Gastroesophageal sphincter (tissue), 4 donors: ENCODE data around the gene ATP5MK. TPM values are rescaled to one million over a fixed set of nuclear protein-coding genes. Genes with fewer than 3 reads are reported as not detected.

Experiments
- ATAC-seq: fragments of 150-250 bp; one replicate; pipeline ENCODE4 v1.9.1; 2016; ENCODE audit warnings: mild to moderate bottlenecking, moderate library complexity
- H3K27ac ChIP-seq, 4 donors: fragments of 200-600 bp; sonication (generic) in 3 of 4; 1 replicate in 3 of 4; 2 replicates in 1 of 4; pipeline ENCODE4 v1.5.1; 2016 to 2019
- H3K27me3 ChIP-seq: fragments of 200-600 bp; sonication (generic); one replicate; pipeline ENCODE4 v1.5.1; 2019
- H3K36me3 ChIP-seq, 2 donors: fragments of 200-600 bp; sonication (generic); one replicate each; pipeline ENCODE4 v1.5.1; 2019; ENCODE audit warnings: control low read depth in 1 of 2
- H3K4me1 ChIP-seq, 3 donors: fragments of 200-600 bp; sonication (generic); 1 replicate in 2 of 3; 2 replicates in 1 of 3; pipeline ENCODE4 v1.5.1; 2016 to 2019; ENCODE audit warnings: control low read depth in 2 of 3
- H3K4me3 ChIP-seq, 2 donors: fragments of 200-600 bp; sonication (generic); one replicate each; pipeline ENCODE4 v1.5.1; 2019; ENCODE audit warnings: mild to moderate bottlenecking in 1 of 2, moderate library complexity in 1 of 2
- H3K9me3 ChIP-seq, 3 donors: fragments of 200-600 bp; sonication (generic); one replicate each; pipeline ENCODE4 v1.5.1; 2017 to 2019; ENCODE audit warnings: control low read depth in 2 of 3
- CTCF ChIP-seq, 4 experiments: fragments of 200-600 bp in 2 of 4; fragments of 450-650 bp in 2 of 4; sonication (generic) in 1 of 4; IDR thresholded peaks; one replicate each; pipeline ENCODE4 v1.5.1; 2017 to 2019; ENCODE audit warnings: antibody characterized with exemption in 4 of 4, mild to moderate bottlenecking in 2 of 4, moderate library complexity in 2 of 4
- EP300 ChIP-seq: sonication (generic); formaldehyde crosslinking; IDR thresholded peaks from one replicate; pipeline ENCODE4 v1.6.1; 2017; ENCODE audit warnings: antibody characterized with exemption, mild to moderate bottlenecking
- POLR2A ChIP-seq, 2 donors: fragments of 450-650 bp; IDR thresholded peaks; one replicate each; pipeline ENCODE4 v1.6.1; 2017; ENCODE audit warnings: antibody characterized with exemption in 2 of 2, mild to moderate bottlenecking in 2 of 2, moderate library complexity in 1 of 2
- POLR2AphosphoS5 ChIP-seq: sonication (generic); formaldehyde crosslinking; IDR thresholded peaks from one replicate; pipeline ENCODE4 v1.6.1; 2017; ENCODE audit warnings: antibody characterized with exemption
- WGBS, 2 donors: methylation state at CpG; one replicate each; pipeline ENCODE4 v1.1.5; 2018; ENCODE audit warnings: low coverage in 1 of 2; 5-methylcytosine and 5-hydroxymethylcytosine counted together
- total RNA-seq, 4 donors: library from RNA; depleted of rRNA; stranded (reverse); fragments of >200 nt; gene quantifications; one replicate each; pipeline ENCODE4 v1.1.0, GENCODE V29; 2016

ATP5MK gene
- total RNA-seq, 4 donors from 2014 or later, result 321 to 561 (median 470) TPM

- no peak overlapping the region for H3K4me3 ChIP-seq
- ATAC-seq, result no peak
- peak overlapping the region in 3 of 4 donors; percentile 10 to 31 (median 29) for H3K27ac ChIP-seq
- no peaks in the 10 kb centered on the region for H3K9me3 ChIP-seq
- no peak for TF ChIP-seq POLR2AphosphoS5
- no peak for TF ChIP-seq CTCF (IDR thresholded peaks at IDR 0.05)
- TF ChIP-seq POLR2A (IDR thresholded peaks at IDR 0.05), result no peak
- TF ChIP-seq EP300, result no peak
- no CpG with 5 or more reads among the region's 8 CpGs for WGBS, 2 donors
- H3K36me3 ChIP-seq, result peaks cover 0 to 100% of the 10 kb centered on the region in 2 donors
- H3K27me3 ChIP-seq, result no peaks in the 10 kb centered on the region
- H3K4me1 ChIP-seq, result peaks cover 0 to 47% (median 16%) of the 10 kb centered on the region in 3 donors
Measured at GRCh38 chr10:103441611-103442010, 45.3 kb upstream of the ATP5MK start.

DNA sequence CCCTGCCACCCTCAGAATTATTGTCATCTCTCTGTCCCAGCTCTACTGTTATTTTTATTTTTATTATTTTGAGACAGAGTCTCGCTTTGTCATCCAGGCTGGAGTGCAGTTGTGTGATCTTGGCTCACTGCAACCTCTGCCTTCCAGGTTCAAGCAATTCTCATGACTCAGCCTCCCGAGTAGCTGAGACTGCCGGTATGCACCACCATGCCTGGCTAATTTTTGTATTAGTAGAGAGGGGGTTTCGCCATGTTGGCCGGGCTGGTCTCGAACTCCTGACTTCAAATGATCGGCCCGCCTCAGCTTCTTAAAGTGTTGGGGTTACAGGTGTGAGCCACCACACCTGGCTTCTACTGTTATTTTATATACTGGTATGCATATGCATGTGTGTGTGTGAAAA, 44.9 kb upstream of the ATP5MK start:
- no peaks in the 10 kb centered on the region for H3K27me3 ChIP-seq
- H3K27ac ChIP-seq, result peak overlapping the region in 1 of 4 donors; percentile 29
- H3K4me1 ChIP-seq, result peaks cover 0 to 43% (median 13%) of the 10 kb centered on the region in 3 donors
- no peak for TF ChIP-seq EP300
- H3K9me3 ChIP-seq, result no peaks in the 10 kb centered on the region
- H3K36me3 ChIP-seq, result peaks cover 0 to 100% of the 10 kb centered on the region in 2 donors
- no peak for ATAC-seq
- 78 to 92% methylated on average over 4 to 8 of the region's 8 CpGs for WGBS, 2 donors
- H3K4me3 ChIP-seq, result no peak overlapping the region

DNA sequence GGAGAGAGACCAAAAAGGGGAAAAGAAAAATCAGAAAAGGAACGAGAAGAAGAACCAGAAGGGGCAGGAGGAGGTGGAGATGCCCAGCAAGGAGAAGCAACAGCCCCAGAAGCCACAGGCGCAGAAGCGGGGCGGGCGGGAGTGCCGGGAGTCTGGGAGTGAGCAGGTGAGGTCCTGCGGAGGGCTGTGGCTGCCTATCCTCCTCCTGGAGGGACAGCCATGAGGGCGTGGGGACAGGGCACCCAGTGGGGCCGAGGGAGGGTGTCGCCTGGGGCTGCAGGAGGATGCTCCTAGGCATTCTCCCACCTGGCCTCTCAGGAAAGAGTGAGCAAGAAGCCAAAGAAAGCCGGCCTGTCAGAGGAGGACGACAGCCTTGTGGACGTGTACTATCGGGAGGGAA, 44.1 kb upstream of the ATP5MK start:
- ATAC-seq, result no peak
- no peak overlapping the region for H3K27ac ChIP-seq
- WGBS, 2 donors, result 82% methylated on average over 12 of the region's 14 CpGs; no CpG with 5 or more reads in 1 of the 2 donors
- H3K4me3 ChIP-seq, result no peak overlapping the region
- no peaks in the 10 kb centered on the region for H3K9me3 ChIP-seq
- TF ChIP-seq POLR2AphosphoS5 (no peak), EP300 (no peak), POLR2A (IDR thresholded peaks at IDR 0.05) (no peak), CTCF (IDR thresholded peaks at IDR 0.05) (no peak)
- H3K36me3 ChIP-seq, result peaks cover 0 to 100% of the 10 kb centered on the region in 2 donors
- peaks cover 0 to 35% (median 8%) of the 10 kb centered on the region in 3 donors for H3K4me1 ChIP-seq
- H3K27me3 ChIP-seq, result no peaks in the 10 kb centered on the region

GRCh38 chr10:103439776-103440175, 43.5 kb upstream of the ATP5MK start:
- Histone ChIP-seq H3K4me1 (peaks cover 0 to 29% (median 2%) of the 10 kb centered on the region in 3 donors), H3K9me3 (no peaks in the 10 kb centered on the region), H3K27me3 (no peaks in the 10 kb centered on the region), H3K4me3 (no peak overlapping the region), H3K27ac (no peak overlapping the region), H3K36me3 (peaks cover 0 to 99% of the 10 kb centered on the region in 2 donors)
- 100% methylated on average over 1 of the region's 4 CpGs; no CpG with 5 or more reads in 1 of the 2 donors for WGBS, 2 donors
- ATAC-seq, result no peak
- TF ChIP-seq POLR2AphosphoS5 (no peak), CTCF (IDR thresholded peaks at IDR 0.05) (no peak), POLR2A (IDR thresholded peaks at IDR 0.05) (no peak), EP300 (no peak)

GRCh38 chr10:103433858-103434257, 37.6 kb upstream of the ATP5MK start:
- 71 to 80% methylated on average over 2 of the region's 2 CpGs for WGBS, 2 donors
- Histone ChIP-seq H3K27ac (no peak overlapping the region), H3K27me3 (no peaks in the 10 kb centered on the region), H3K4me3 (no peak overlapping the region), H3K4me1 (peaks cover 0 to 6% (median 0%) of the 10 kb centered on the region in 3 donors), H3K36me3 (peaks cover 0 to 92% of the 10 kb centered on the region in 2 donors), H3K9me3 (no peaks in the 10 kb centered on the region)
- TF ChIP-seq EP300 (no peak), POLR2A (IDR thresholded peaks at IDR 0.05) (no peak), POLR2AphosphoS5 (no peak), CTCF (IDR thresholded peaks at IDR 0.05) (no peak)
- peak; percentile 65 for ATAC-seq
